Measurements from ENCODE around the gene WDR18. TPM values are rescaled to one million over a fixed set of nuclear protein-coding genes. Genes with fewer than 3 reads are reported as not detected.
A peak's percentile ranks its signal among the peaks of the same experiment; 100 is the strongest.

Gene WDR18
- total RNA-seq, 1 donor from 2014 or later: 105 TPM

- H3K4me3 Mint-ChIP-seq: no peak overlapping the region
- peaks cover 26% of the 10 kb centered on the region for H3K27me3 Mint-ChIP-seq (ENCODE audit: insufficient read depth)
- peaks cover 5% of the 10 kb centered on the region for H3K4me1 Mint-ChIP-seq (ENCODE audit: low read depth)
- H3K36me3 Mint-ChIP-seq (ENCODE audit: low read depth): peaks cover 6% of the 10 kb centered on the region
- no peaks in the 10 kb centered on the region for H3K9me3 Mint-ChIP-seq
- DNase-seq (ENCODE audit: low spot score): no peak
- intact Hi-C loops (cut with micrococcal nuclease): no loop called here
- no peak overlapping the region for H3K27ac Mint-ChIP-seq
Observed at GRCh38 chr19:994516-994915, 10.4 kb downstream of the WDR18 start.

- DNase-seq (ENCODE audit: low spot score): no peak
- intact Hi-C loops (cut with micrococcal nuclease): no loop called here
- Mint-ChIP-seq H3K27me3 (ENCODE audit: insufficient read depth) (peaks cover 30% of the 10 kb centered on the region), H3K4me3 (no peak overlapping the region), H3K36me3 (ENCODE audit: low read depth) (peaks cover 6% of the 10 kb centered on the region), H3K4me1 (ENCODE audit: low read depth) (peaks cover 5% of the 10 kb centered on the region), H3K27ac (no peak overlapping the region), H3K9me3 (no peaks in the 10 kb centered on the region)
Observed at GRCh38 chr19:995051-995827, 11.1 kb downstream of the WDR18 start.

GRCh38 chr19:996051-996838, 12.1 kb downstream of the WDR18 start:
- peaks cover 5% of the 10 kb centered on the region for H3K4me1 Mint-ChIP-seq (ENCODE audit: low read depth)
- peaks cover 6% of the 10 kb centered on the region for H3K36me3 Mint-ChIP-seq (ENCODE audit: low read depth)
- peak; percentile 69 for DNase-seq (ENCODE audit: low spot score)

GRCh38 chr19:998064-998463, 13.9 kb downstream of the WDR18 start:
- no peaks in the 10 kb centered on the region for H3K9me3 Mint-ChIP-seq
- no peak for DNase-seq (ENCODE audit: low spot score)
- H3K4me3 Mint-ChIP-seq: no peak overlapping the region
- no peak overlapping the region for H3K27ac Mint-ChIP-seq
- intact Hi-C loops (cut with micrococcal nuclease): no loop called here
- peaks cover 4% of the 10 kb centered on the region for H3K36me3 Mint-ChIP-seq (ENCODE audit: low read depth)
- H3K27me3 Mint-ChIP-seq (ENCODE audit: insufficient read depth): peaks cover 38% of the 10 kb centered on the region
- peaks cover 5% of the 10 kb centered on the region for H3K4me1 Mint-ChIP-seq (ENCODE audit: low read depth)

More at GRCh38 chr19:996051-996838, 12.1 kb downstream of the WDR18 start:
- intact Hi-C loops (cut with micrococcal nuclease): no loop called here
- Mint-ChIP-seq H3K27me3 (ENCODE audit: insufficient read depth) (peaks cover 33% of the 10 kb centered on the region), H3K27ac (no peak overlapping the region), H3K4me3 (peak overlapping the region; percentile 47), H3K9me3 (no peaks in the 10 kb centered on the region)

GRCh38 chr19:999379-999719, 15.2 kb downstream of the WDR18 start:
- Mint-ChIP-seq H3K4me1 (ENCODE audit: low read depth) (peaks cover 5% of the 10 kb centered on the region), H3K4me3 (peak overlapping the region; percentile 47), H3K9me3 (no peaks in the 10 kb centered on the region), H3K27me3 (ENCODE audit: insufficient read depth) (peaks cover 38% of the 10 kb centered on the region), H3K27ac (no peak overlapping the region), H3K36me3 (ENCODE audit: low read depth) (no peaks in the 10 kb centered on the region)
- intact Hi-C loops (cut with micrococcal nuclease): no loop called here
- no peak for DNase-seq (ENCODE audit: low spot score)

GRCh38 chr19:1000095-1000494, 15.9 kb downstream of the WDR18 start, which contains the start of gene GRIN3B:
Gene GRIN3B (plus strand): TSS chr19:1000419. CDS start chr19:1000438, 19 bp downstream.
- Mint-ChIP-seq H3K9me3 (no peaks in the 10 kb centered on the region), H3K36me3 (ENCODE audit: low read depth) (no peaks in the 10 kb centered on the region), H3K4me1 (ENCODE audit: low read depth) (peaks cover 5% of the 10 kb centered on the region), H3K27ac (no peak within 1 kb of the TSS), H3K27me3 (ENCODE audit: insufficient read depth) (peaks cover 38% of the 10 kb centered on the region), H3K4me3 (peak within 1 kb of the TSS; percentile 47)
- intact Hi-C loops (cut with micrococcal nuclease): loop anchor here (2.0 kb wide), 2 partner anchors 137 to 229 kb away; no protein-coding TSS in a partner anchor
- peak; percentile 43 for DNase-seq (ENCODE audit: low spot score)

GRCh38 chr19:1000591-1001537, 16.7 kb downstream of the WDR18 start:
- peaks cover 38% of the 10 kb centered on the region for H3K27me3 Mint-ChIP-seq (ENCODE audit: insufficient read depth)
- peaks cover 5% of the 10 kb centered on the region for H3K4me1 Mint-ChIP-seq (ENCODE audit: low read depth)
- intact Hi-C loops (cut with micrococcal nuclease): loop anchor here (1.0 to 2.0 kb wide), 3 partner anchors 80 to 230 kb away; no protein-coding TSS in a partner anchor
- H3K4me3 Mint-ChIP-seq: no peak overlapping the region
- H3K27ac Mint-ChIP-seq: no peak overlapping the region
- no peaks in the 10 kb centered on the region for H3K9me3 Mint-ChIP-seq
- H3K36me3 Mint-ChIP-seq (ENCODE audit: low read depth): no peaks in the 10 kb centered on the region
- no peak for DNase-seq (ENCODE audit: low spot score)

GRCh38 chr19:1001538-1002166, 17.5 kb downstream of the WDR18 start:
- H3K36me3 Mint-ChIP-seq (ENCODE audit: low read depth): no peaks in the 10 kb centered on the region
- peak; percentile 58 for DNase-seq (ENCODE audit: low spot score)
- no peak overlapping the region for H3K27ac Mint-ChIP-seq
- H3K9me3 Mint-ChIP-seq: no peaks in the 10 kb centered on the region
- peaks cover 33% of the 10 kb centered on the region for H3K27me3 Mint-ChIP-seq (ENCODE audit: insufficient read depth)
- intact Hi-C loops (cut with micrococcal nuclease): loop anchor here (1.0 to 2.0 kb wide), 3 partner anchors 80 to 231 kb away; no protein-coding TSS in a partner anchor
- peaks cover 5% of the 10 kb centered on the region for H3K4me1 Mint-ChIP-seq (ENCODE audit: low read depth)
- no peak overlapping the region for H3K4me3 Mint-ChIP-seq

- Mint-ChIP-seq H3K36me3 (ENCODE audit: low read depth) (no peaks in the 10 kb centered on the region), H3K27me3 (ENCODE audit: insufficient read depth) (peaks cover 25% of the 10 kb centered on the region), H3K4me3 (no peak overlapping the region), H3K27ac (no peak overlapping the region), H3K9me3 (no peaks in the 10 kb centered on the region), H3K4me1 (ENCODE audit: low read depth) (peaks cover 5% of the 10 kb centered on the region)
- intact Hi-C loops (cut with micrococcal nuclease): no loop called here
- DNase-seq (ENCODE audit: low spot score): no peak
Observed at GRCh38 chr19:1002600-1002999, 18.5 kb downstream of the WDR18 start.

GRCh38 chr19:1003283-1003682, 19.1 kb downstream of the WDR18 start:
- intact Hi-C loops (cut with micrococcal nuclease): no loop called here
- H3K4me1 Mint-ChIP-seq (ENCODE audit: low read depth): peaks cover 5% of the 10 kb centered on the region
- H3K4me3 Mint-ChIP-seq: no peak overlapping the region
- H3K27ac Mint-ChIP-seq: no peak overlapping the region
- no peaks in the 10 kb centered on the region for H3K9me3 Mint-ChIP-seq
- peaks cover 20% of the 10 kb centered on the region for H3K27me3 Mint-ChIP-seq (ENCODE audit: insufficient read depth)
- DNase-seq (ENCODE audit: low spot score): no peak
- H3K36me3 Mint-ChIP-seq (ENCODE audit: low read depth): peaks cover under 1% of the 10 kb centered on the region

GRCh38 chr19:1004204-1004802, 20.2 kb downstream of the WDR18 start:
- peaks cover 13% of the 10 kb centered on the region for H3K27me3 Mint-ChIP-seq (ENCODE audit: insufficient read depth)
- no peaks in the 10 kb centered on the region for H3K9me3 Mint-ChIP-seq
- H3K27ac Mint-ChIP-seq: no peak overlapping the region
- peaks cover 2% of the 10 kb centered on the region for H3K36me3 Mint-ChIP-seq (ENCODE audit: low read depth)
- no peak for DNase-seq (ENCODE audit: low spot score)
- no peak overlapping the region for H3K4me3 Mint-ChIP-seq
- peaks cover 2% of the 10 kb centered on the region for H3K4me1 Mint-ChIP-seq (ENCODE audit: low read depth)
- intact Hi-C loops (cut with micrococcal nuclease): no loop called here

Measured in activated T-helper 1 cell treated with anti-CD3 and anti-CD28 coated beads, Interleukin-12 subunit alpha, Interleukin-12 subunit beta, Interleukin-2, Interleukin-4 antibody, amounts not matched to agents 30 ng/mL and 10 ng/mL and 1 ng/mL, durations not matched to agents 14 hours and 24 hours and 36 hours (primary cell).